ENCODE data around the gene ATRX.

GRCh38 chrX:77622672-77623071 is 163.3 kb downstream of the ATRX start:
- TF ChIP-seq CTCF (IDR thresholded peaks at IDR 0.05) (no peak), REST (IDR thresholded peaks at IDR 0.05; ENCODE audit: insufficient read depth in 1 of 2, low read depth in 2 of 2, low read length in 1 of 2) (no peak), TCF7L2 (IDR thresholded peaks at IDR 0.05; ENCODE audit: low read depth, low read length) (no peak), POLR2AphosphoS5 (IDR thresholded peaks at IDR 0.05; ENCODE audit: low read depth, low read length) (no peak), SIN3A (IDR thresholded peaks at IDR 0.05; ENCODE audit: borderline replicate concordance, insufficient read depth, low read depth, low read length) (no peak)

Data from Panc1 (cell line).